Dedifferentiated amniotic fluid mesenchymal stem cell (primary cell): ENCODE measurements around the gene POLR1A.
"Not testable (repeated sequence)": the region's sequence is repeated elsewhere in the genome, so short reads cannot be mapped to it uniquely, and the experiment has no call there.

Source experiments
- DNase-seq: peaks from one replicate; pipeline ENCODE4 v3.0.0-alpha.2; 2016; ENCODE audit errors: extremely low spot score

POLR1A gene

DNA sequence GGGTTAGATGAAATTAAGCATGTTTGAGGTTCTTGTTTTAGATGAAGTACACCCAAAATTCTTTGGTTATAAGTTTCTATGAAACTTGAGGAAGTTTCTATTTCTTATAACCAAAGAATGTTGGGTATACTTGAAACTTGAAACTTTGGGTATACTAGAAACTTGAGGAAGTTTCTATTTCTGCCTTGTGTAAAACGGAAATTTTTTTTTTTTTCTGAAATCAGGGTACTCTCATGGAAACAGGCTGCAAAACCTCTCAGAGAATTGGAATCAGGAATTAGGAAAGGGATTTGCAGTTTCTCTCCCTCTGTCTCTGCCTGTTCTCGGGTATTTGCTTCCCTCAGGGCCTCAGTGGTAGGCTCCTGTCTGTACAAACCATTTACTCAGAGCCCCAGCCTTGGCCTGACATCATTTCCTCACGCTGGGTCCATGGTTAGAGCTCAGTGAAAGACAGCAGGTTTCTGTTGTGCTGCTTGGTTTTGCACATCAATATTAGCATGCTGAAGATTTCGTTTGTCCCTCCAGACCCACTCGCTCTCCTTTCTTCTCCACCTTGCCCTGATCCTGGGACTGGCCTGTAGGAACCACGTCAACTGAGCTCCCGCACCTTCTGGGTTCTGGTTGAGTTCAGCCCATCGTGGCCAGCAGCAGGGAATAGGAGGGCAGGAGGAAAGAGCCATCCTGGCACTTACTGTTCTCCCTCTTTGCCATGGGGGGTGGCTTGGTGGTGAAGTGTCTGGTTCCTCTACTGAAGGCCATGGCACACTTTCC is 106.4 kb downstream of the POLR1A start:
- DNase-seq = peak; percentile 65

- DNase-seq = peak; percentile 79
Measured at GRCh38 chr2:85998071-85998991, 107.4 kb downstream of the POLR1A start.

DNA sequence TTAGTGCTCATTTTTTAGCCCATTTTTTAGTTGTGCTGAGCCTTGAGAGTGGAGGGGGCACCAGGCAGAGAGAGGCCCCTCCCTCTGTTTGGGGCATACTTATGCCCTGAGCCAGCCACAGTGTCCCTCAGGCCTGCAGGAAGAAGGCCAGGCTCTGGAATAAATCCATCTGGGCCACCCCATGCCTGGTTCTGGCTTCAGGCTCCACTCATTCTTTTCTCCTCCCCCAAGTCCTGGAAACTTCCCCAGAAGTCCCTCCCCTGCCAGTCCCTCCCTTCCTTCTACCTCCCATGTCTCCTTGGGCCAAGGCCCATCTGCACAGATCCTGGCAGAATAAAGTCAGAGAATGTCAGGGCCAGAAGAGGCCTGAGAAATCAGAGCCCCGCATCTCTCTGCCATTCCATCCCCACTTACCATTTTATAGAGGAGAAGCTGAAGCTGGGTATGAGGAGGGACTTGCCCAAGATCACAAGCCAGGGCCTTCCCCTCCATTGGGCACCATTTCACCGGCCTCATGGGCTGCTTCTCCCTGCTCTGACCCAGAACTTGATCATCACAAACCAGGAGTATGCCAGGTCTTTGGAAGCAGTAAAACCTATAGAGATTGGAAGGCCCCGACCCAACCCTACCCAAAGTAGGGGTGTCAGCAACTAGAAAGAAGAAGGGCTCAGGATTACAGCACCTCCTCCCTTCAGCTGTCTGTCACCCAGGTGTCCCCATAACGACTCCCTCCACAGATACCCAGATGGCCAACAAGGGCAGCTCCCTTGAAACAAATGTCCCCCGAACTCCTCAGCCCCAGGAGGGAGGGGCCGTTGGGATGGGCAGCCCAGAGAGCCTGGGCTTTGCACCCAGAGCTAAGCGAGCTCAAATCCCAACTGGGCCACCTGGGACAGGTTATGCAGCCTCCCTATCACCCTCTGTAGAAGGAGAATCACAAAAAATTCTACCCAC is 108.4 kb downstream of the POLR1A start:
- peak; percentile 68 for DNase-seq

- DNase-seq = no peak
Measured at GRCh38 chr2:85996591-85996990, 109.1 kb downstream of the POLR1A start.

DNA sequence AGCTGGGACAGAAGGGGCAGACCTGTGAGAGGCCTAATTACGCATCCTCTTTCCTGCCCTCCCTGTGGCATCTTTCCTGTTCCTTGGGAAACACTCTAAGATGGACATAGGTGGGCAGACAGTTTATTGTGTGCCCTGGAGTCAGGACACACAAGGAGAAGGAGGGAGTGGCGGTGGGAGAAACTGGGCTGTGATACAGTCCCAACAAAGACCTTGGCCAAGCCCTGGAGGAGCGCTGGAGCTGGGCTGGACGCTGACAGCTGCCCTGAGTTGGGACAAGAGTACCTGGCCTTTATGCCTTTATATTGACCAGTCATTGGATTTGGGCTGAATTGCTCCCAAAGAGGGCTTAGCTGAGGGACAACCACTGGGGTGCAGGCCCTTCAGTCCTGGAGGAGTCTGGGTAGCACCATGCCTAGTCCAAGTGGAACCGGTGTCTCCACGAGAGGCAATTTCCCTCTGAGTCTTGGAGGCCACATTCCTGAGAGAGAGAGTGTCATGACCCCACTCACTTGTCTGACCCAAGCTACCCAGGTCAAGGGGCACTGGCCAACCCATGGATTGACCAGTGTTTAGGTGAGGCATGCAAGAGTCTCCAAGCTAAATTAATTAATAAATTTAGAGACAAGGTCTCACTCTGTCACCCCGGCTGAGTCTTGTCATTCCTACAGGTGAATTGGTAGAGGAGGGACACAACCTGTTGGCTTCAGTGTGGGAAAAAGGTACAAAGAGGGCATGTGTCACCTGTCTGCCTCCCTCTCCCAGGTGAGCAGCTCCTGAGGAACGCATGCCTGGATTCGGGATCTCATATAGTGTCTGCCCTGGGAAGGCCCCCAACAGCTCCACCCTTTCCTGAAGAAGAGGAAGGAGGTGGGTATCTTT is 109.8 kb downstream of the POLR1A start:
- no peak for DNase-seq

GRCh38 chr2:85994897-85995647 is 110.6 kb downstream of the POLR1A start:
- no peak for DNase-seq

- no peak for DNase-seq
Measured at GRCh38 chr2:85994421-85994777, 111.3 kb downstream of the POLR1A start.

DNA sequence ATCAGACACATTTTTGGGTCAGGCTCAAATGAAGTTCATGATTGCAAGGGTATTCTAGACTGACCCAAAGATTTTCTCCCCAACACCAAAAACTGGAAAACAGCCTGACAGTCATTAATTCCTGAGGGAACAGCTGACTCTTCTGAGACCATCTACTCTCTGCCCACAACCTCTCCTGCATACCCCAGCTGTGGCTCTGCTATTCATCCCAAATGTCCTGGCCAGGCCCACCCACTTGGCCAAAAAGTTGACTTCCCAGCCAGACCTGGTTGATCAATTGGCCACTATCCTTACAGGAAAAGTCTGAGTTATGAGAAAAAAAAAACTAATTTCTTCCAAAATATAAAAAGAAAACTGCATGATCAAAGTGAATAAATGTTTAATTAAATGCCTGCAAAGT is 113.1 kb downstream of the POLR1A start:
- no peak for DNase-seq

DNA sequence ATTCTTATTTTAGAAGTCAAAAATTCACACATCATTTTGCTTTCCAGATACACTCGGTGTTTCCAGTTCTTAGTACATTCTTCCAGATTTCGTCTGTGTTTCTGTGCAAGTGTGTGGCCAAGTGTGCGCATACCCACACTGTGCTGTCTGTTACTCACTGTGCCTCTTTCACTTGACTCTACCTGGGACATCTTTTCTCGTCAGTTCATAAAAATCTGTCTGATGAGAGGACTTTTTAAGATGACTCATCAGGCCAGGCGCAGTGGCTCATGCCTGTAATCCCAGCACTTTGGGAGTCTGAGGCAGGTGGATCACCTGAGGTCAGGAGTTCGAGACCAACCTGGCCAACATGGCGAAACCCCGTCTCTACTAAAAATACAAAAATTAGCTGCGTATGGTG is 113.6 kb downstream of the POLR1A start:
- DNase-seq = not testable (repeated sequence)

- DNase-seq = no peak
Measured at GRCh38 chr2:85990084-85990483, 115.6 kb downstream of the POLR1A start.

- DNase-seq = no peak
Measured at GRCh38 chr2:85989288-85989865, 116.3 kb downstream of the POLR1A start.

GRCh38 chr2:85988914-85989270 is 116.8 kb downstream of the POLR1A start:
- DNase-seq = no peak

DNA sequence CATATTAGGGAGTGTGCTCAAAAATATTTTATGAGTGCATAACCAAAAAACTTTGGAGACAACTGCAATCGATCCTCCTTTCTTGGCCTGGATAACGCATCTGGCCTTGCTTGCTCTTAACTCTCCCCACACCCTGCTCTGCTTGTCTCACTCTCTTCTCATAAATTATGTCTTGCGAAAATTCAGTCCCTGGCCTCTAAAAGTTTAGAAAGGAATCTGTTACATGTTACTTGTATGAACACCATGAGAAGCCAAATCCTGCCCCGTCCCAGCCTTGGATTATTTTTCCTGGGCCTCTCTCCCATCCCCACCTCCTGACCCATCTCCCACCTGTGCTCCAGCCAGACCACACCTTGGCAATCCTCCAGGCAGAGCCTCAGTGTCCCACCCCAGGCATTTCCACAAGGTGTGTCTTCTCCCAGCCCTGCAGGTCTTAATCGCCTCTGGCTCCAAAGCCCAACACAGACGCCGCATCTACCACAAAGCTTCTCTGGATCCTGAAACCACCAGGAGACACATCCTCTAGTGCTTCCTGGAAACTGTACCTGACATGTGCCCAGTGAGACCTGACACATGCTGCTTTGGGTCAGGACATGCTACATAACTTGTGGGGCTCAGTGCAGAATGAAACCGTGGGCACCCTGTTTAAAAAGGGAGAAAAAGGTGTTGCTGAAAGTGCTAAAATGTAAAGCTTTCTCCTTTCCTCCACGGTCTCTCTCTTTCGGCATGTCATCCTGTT is 117.3 kb downstream of the POLR1A start:
- DNase-seq = no peak

GRCh38 chr2:85987266-85988174 is 118.2 kb downstream of the POLR1A start:
- no peak for DNase-seq

- DNase-seq = no peak
Measured at GRCh38 chr2:85986121-85986520, 119.6 kb downstream of the POLR1A start.

GRCh38 chr2:85984788-85985187 is 120.9 kb downstream of the POLR1A start:
- DNase-seq = no peak

- no peak for DNase-seq
Measured at GRCh38 chr2:85983766-85984165, 121.9 kb downstream of the POLR1A start.
